ENCODE measurements around the gene CAV3.

CAV3 gene

GRCh38 chr3:8762607-8763377 lies 29.2 kb downstream of the CAV3 start:
- no peak for DNase-seq

- DNase-seq: no peak
Measured at GRCh38 chr3:8764528-8764927, 30.9 kb downstream of the CAV3 start.

GRCh38 chr3:8765528-8765927 lies 31.9 kb downstream of the CAV3 start:
- no peak for DNase-seq

- no peak for DNase-seq
Measured at GRCh38 chr3:8766148-8766547, 32.5 kb downstream of the CAV3 start.

GRCh38 chr3:8767256-8767666 lies 33.7 kb downstream of the CAV3 start:
- DNase-seq: no peak

- DNase-seq: no peak
Measured at GRCh38 chr3:8767667-8768363, 34.2 kb downstream of the CAV3 start.

- DNase-seq: no peak
Measured at GRCh38 chr3:8768364-8769087, 34.9 kb downstream of the CAV3 start.

- DNase-seq: peak in 2 of 4 experiments; percentile 14 to 17
Measured at GRCh38 chr3:8769088-8769822, 35.7 kb downstream of the CAV3 start, which contains the start of gene OXTR. Gene OXTR (minus strand): TSS chr3:8769613. CDS start chr3:8768187, 1,426 bp downstream.

- no peak for DNase-seq
Measured at GRCh38 chr3:8773941-8774542, 40.4 kb downstream of the CAV3 start.

GRCh38 chr3:8775181-8775580 lies 41.6 kb downstream of the CAV3 start:
- DNase-seq: no peak

- DNase-seq: no peak
Measured at GRCh38 chr3:8775602-8776001, 42.0 kb downstream of the CAV3 start.

- DNase-seq: no peak
Measured at GRCh38 chr3:8776406-8776805, 42.8 kb downstream of the CAV3 start.

GRCh38 chr3:8777201-8777977 lies 43.8 kb downstream of the CAV3 start:
- DNase-seq: no peak

- DNase-seq: no peak
Measured at GRCh38 chr3:8777978-8778267, 44.3 kb downstream of the CAV3 start.

- DNase-seq: no peak
Measured at GRCh38 chr3:8778475-8778874, 44.9 kb downstream of the CAV3 start.

- no peak for DNase-seq
Measured at GRCh38 chr3:8780279-8780678, 46.7 kb downstream of the CAV3 start.

GRCh38 chr3:8784676-8785435 lies 51.3 kb downstream of the CAV3 start:
- DNase-seq: no peak

- no peak for DNase-seq
Measured at GRCh38 chr3:8790529-8790928, 56.9 kb downstream of the CAV3 start.

GRCh38 chr3:8793242-8793641 lies 59.6 kb downstream of the CAV3 start:
- DNase-seq: no peak

- DNase-seq: no peak
Measured at GRCh38 chr3:8794247-8794646, 60.6 kb downstream of the CAV3 start.
